AG04450 (cell line): ENCODE measurements around the gene PTGER1. TPM values are rescaled to one million over a fixed set of nuclear protein-coding genes. Genes with fewer than 3 reads are reported as not detected.
A peak's percentile ranks its signal among the peaks of the same experiment; 100 is the strongest.

ENCODE experiments used
- CTCF ChIA-PET: fragments of 300-600, 350-600 bp; formaldehyde crosslinking; extraction: SDS; loops from one replicate; lab custom pipeline; 2022; ENCODE audit warnings: antibody characterized with exemption, inconsistent platforms; lab: Charles Lee
- POLR2A ChIA-PET: fragments of 350-600 bp; formaldehyde crosslinking; extraction: SDS; loops from one replicate; lab custom pipeline; 2021; ENCODE audit warnings: antibody characterized with exemption, inconsistent platforms; lab: Yijun Ruan, JAX
- DNase-seq: peaks from one replicate; pipeline ENCODE4 v3.0.0-alpha.2; 2011; ENCODE audit warnings: low read depth, low spot score
- H3K27ac ChIP-seq: one replicate; pipeline ENCODE4 v1.5.1; 2012; ENCODE audit warnings: low read depth, low read length, control low read depth
- H3K27me3 ChIP-seq: one replicate; pipeline ENCODE4 v1.6.0; 2012; ENCODE audit warnings: low read length; ENCODE audit not compliant: control insufficient read depth, insufficient read depth
- H3K4me3 ChIP-seq: 2 replicates; pipeline ENCODE4 v1.5.1; 2011; ENCODE audit warnings: mild to moderate bottlenecking, low read depth, low read length, control low read depth
- H3K9me3 ChIP-seq: 2 replicates; pipeline ENCODE4 v1.5.1; 2012; ENCODE audit warnings: low read length; ENCODE audit not compliant: control insufficient read depth, insufficient read depth
- polyA plus RNA-seq: library from polyadenylated mRNA; depleted of rRNA; stranded (reverse); fragments of >200 nt; gene quantifications from 2 replicates; pipeline ENCODE4 v1.2.3, GENCODE V29; 2011
- TF ChIP-seq, protein P1 (sequence below): IDR thresholded peaks from 2 replicates; pipeline ENCODE4 v1.5.1; 2011; ENCODE audit warnings: low read depth, low read length, control low read depth, inconsistent platforms

The PTGER1 gene
- polyA plus RNA-seq, 1 experiment, result 0.72 TPM

DNA sequence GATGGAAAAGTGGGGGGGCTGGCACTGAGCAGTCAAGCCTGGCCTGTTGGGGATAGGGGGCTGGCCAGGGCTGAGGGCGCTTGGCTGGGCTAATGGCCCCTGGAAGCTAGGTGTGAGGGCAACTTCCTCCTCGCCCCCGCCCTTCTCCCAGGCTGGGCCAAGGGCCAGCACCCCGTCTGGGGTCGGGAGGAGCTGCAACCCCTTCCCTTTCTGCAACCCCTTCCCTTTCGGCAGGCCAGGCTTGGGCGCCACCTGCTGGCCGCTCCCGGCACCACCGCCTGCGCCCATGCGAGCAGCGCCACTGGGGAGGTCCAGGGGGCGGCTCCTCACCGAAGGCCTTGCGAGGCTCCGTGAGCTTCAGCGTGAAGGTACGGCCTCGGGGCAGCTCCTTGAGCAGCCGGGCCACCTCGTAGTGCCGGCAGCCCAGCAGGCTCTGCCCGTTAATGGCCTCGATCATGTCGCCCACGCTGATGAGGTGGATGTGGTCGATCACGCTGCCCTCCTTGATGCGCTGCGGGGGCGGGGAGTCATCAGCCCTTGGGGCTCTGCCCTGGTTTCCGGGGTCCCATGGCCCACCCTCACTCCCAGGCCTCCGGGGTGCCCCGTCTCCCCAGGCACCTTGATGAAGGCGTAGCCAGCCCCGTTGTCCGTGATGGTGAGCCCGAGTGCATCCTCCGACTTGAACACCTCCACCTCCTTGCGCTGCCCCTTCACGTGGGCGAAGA is 5.0 kb upstream of the PTGER1 start:
- ChIA-PET CTCF (interaction anchor here (0.6 to 3.7 kb wide), 22 partner anchors 8 to 618 kb away, joined by 3 to 32 read pairs (median 5); partner anchors contain the start of genes ASF1B, DDX39A, GIPC1 and PKN1), POLR2A (interaction anchor here (0.5 to 1.3 kb wide), 4 partner anchors 15 to 38 kb away, joined by 3 to 4 read pairs (median 4); partner anchors contain the start of genes DNAJB1 and GIPC1)
- TF ChIP-seq, protein P1, sequence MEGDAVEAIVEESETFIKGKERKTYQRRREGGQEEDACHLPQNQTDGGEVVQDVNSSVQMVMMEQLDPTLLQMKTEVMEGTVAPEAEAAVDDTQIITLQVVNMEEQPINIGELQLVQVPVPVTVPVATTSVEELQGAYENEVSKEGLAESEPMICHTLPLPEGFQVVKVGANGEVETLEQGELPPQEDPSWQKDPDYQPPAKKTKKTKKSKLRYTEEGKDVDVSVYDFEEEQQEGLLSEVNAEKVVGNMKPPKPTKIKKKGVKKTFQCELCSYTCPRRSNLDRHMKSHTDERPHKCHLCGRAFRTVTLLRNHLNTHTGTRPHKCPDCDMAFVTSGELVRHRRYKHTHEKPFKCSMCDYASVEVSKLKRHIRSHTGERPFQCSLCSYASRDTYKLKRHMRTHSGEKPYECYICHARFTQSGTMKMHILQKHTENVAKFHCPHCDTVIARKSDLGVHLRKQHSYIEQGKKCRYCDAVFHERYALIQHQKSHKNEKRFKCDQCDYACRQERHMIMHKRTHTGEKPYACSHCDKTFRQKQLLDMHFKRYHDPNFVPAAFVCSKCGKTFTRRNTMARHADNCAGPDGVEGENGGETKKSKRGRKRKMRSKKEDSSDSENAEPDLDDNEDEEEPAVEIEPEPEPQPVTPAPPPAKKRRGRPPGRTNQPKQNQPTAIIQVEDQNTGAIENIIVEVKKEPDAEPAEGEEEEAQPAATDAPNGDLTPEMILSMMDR, result peak; percentile 82
- no peaks in the 10 kb centered on the region for H3K27me3 ChIP-seq
- peak overlapping the region; percentile 61 for H3K27ac ChIP-seq
- H3K9me3 ChIP-seq, result no peaks in the 10 kb centered on the region; the same call in 1 of the 2 replicates
- no peak for DNase-seq
- no peak overlapping the region for H3K4me3 ChIP-seq

DNA sequence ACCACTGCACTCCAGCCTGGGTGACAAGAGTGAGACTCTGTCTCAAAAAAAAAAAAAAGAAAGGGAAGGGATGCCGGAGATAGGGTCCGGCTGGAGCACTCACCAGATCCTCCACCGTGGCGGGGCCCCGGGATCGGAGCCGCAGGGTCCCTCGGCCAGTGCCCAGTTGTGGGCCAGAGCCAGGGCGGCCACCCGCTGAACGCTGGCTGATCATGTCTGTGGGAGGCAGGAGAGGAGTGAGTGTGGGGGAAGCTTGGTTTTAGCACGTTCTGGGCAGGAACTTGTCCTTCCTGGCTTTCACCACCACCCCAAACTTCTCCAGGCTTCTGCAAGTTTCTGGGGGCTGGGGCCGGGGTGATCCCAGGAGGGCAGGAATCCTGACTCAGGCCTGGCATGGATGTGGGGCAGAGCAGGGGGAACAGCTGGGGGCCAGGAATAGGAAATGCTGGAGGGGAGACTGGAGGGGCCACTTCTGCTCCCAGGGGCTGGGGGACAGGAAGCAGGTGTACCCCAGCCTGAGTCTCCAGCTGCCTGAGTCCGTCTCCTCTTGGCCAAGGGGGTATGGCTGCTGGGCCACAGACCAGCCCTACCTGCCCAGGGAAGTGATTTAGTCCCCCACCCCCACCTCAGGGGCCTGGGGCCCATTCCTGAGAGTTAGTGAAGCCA is 4.3 kb upstream of the PTGER1 start:
- ChIA-PET CTCF (interaction anchor here (1.0 to 3.7 kb wide), 18 partner anchors 7 to 617 kb away, joined by 3 to 32 read pairs (median 6); partner anchors contain the start of genes ASF1B, DDX39A and GIPC1), POLR2A (interaction anchor here (1.0 kb wide), 1 partner anchor 17 kb away, joined by 4 read pairs; the partner anchor contains the start of gene GIPC1)
- DNase-seq, result no peak

DNA sequence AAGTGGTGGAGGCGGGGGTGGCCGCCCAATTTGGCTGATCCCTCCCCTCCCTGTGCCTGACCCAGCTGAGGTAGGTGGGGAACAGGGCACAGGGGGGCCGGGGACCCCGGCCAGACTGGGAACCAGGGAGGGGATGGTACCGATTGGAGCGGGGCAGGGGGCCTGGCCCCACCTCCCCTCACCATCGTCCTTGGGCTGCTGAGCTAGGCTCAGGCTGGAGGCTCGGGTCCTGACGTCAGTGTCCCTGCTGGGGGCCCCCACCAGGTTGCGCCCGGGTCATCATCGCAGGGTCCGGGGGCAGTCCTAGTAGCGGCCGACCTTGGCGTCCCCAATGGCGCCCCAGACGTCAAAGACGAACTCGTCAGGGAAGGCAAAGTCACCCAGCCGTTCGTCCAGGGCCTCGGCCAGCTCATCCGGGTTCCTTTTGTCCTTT is 3.0 kb upstream of the PTGER1 start:
- H3K27me3 ChIP-seq, result no peaks in the 10 kb centered on the region
- TF ChIP-seq, protein P1, result no peak
- DNase-seq, result no peak
- no peak overlapping the region for H3K4me3 ChIP-seq
- peaks cover 2% of the 10 kb centered on the region; the same call in 1 of the 2 replicates for H3K9me3 ChIP-seq
- no peak overlapping the region for H3K27ac ChIP-seq
- ChIA-PET POLR2A (no interaction called here), CTCF (interaction anchor here (1.0 to 3.3 kb wide), 2 partner anchors 10 to 39 kb away, joined by 3 to 32 read pairs; no protein-coding TSS in a partner anchor)

More for the DNA sequence above, 4.3 kb upstream of the PTGER1 start:
- Histone ChIP-seq H3K9me3 (no peaks in the 10 kb centered on the region; the same call in 1 of the 2 replicates), H3K4me3 (no peak overlapping the region), H3K27me3 (no peaks in the 10 kb centered on the region), H3K27ac (no peak overlapping the region)
- TF ChIP-seq, protein P1, result no peak

DNA sequence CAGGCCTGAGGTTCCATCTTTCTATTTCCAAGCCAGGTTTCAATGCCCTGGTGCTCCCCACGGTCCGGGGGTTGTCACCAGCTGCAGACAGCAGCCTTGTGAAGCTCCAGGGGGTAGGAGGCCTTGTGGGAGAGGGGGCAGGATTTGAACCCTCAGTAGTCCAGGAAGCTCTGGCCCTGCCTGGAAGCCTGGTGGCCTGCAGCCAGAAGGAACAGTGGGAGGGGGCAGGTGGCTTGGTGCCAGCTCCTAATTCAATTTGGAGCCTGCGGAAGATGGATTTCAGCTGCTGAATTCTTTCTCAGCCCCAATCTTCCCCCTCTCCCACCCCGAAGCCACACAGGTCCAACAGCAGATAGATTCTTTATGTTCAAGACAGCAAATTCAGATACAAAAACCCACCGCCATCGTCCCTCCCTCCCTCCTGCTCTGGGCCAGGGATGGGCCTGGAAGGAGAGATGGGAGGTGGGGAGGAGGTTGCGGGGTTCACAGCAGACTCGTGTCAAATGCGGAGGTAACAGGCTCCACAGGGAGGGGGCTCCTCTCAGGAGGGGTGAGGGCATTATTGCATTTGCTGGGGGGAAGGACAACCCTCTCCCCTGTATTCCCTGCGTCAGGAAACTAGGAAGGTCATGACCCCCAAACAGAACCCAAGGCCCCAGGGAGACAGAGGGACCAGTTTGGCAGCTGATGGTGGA is 2.4 kb upstream of the PTGER1 start:
- TF ChIP-seq, protein P1, result no peak
- no peaks in the 10 kb centered on the region for H3K27me3 ChIP-seq
- H3K27ac ChIP-seq, result no peak overlapping the region
- peaks cover 2% of the 10 kb centered on the region; the same call in 1 of the 2 replicates for H3K9me3 ChIP-seq
- CTCF ChIA-PET, result no interaction called here
- POLR2A ChIA-PET, result no interaction called here
- no peak overlapping the region for H3K4me3 ChIP-seq
- no peak for DNase-seq
